DOHH2 (cell line): Measurements from ENCODE around the gene MACROD1.

Experiments
- EZH2phosphoT487 ChIP-seq: fragments of 200-600 bp; sonication (generic); IDR thresholded peaks from 2 replicates; pipeline ENCODE4 v1.6.1; 2017; ENCODE audit warnings: borderline replicate concordance, mild to moderate bottlenecking, antibody characterized with exemption, low read length, moderate library complexity, mixed read lengths
- TF ChIP-seq, protein P1 (sequence below): fragments of 200-600 bp; sonication (generic); IDR thresholded peaks from one replicate; pipeline ENCODE4 v1.5.1; 2014; ENCODE audit warnings: antibody characterized with exemption, mild to moderate bottlenecking, low read depth, low read length; ENCODE audit not compliant: poor library complexity, severe bottlenecking

DNA sequence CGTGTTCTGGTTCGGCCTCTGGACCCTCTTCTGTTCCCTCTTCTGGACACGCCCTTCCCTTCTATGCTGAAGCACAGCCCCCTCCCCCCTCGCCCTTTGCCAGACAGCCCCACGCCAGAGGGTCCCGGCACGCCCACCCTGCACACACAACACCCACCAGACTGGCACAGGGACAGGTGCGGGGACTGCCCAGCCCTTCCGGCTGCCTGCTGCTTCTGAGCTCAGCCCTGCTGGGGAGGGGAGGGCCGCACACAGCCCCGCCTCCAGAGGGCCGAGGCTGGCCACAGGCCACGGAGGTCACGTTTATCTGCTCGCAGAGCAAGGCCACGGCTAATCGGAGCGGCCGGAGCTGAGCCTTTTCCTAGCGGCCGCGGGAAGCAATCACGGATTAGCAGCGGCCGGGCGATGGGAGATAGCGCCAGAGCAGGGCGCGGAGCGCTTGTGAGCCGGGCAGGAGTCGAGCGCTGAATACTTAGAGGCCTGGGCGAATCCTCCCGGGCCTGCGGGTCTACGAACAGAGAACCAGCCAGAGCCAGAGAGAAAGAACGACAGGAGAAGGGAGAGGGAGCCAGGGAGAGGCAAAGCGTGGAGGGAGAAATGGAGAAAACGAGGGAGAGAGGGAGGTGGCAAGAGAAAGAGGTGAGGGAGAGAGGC, 158.2 kb downstream of the MACROD1 start:
- TF ChIP-seq, protein P1, sequence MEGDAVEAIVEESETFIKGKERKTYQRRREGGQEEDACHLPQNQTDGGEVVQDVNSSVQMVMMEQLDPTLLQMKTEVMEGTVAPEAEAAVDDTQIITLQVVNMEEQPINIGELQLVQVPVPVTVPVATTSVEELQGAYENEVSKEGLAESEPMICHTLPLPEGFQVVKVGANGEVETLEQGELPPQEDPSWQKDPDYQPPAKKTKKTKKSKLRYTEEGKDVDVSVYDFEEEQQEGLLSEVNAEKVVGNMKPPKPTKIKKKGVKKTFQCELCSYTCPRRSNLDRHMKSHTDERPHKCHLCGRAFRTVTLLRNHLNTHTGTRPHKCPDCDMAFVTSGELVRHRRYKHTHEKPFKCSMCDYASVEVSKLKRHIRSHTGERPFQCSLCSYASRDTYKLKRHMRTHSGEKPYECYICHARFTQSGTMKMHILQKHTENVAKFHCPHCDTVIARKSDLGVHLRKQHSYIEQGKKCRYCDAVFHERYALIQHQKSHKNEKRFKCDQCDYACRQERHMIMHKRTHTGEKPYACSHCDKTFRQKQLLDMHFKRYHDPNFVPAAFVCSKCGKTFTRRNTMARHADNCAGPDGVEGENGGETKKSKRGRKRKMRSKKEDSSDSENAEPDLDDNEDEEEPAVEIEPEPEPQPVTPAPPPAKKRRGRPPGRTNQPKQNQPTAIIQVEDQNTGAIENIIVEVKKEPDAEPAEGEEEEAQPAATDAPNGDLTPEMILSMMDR, result no peak
- no peak for TF ChIP-seq EZH2phosphoT487
